ENCODE results near the gene ATM. TPM values are rescaled to one million over a fixed set of nuclear protein-coding genes. Genes with fewer than 3 reads are reported as not detected.

Gene ATM
- total and polyA plus RNA-seq, 2 donors (not counting 1 experiment from before 2014, with no cell fraction given): 111 to 446 TPM

- DNase-seq (peak; percentile 37), ATAC-seq (ENCODE audit: low read depth) (peak; percentile 93)
- Mint-ChIP-seq H3K9me3 (ENCODE audit: insufficient read depth) (no peaks in the 10 kb centered on the region), H3K4me3 (peak overlapping the region; percentile 13), H3K27ac (peak overlapping the region; percentile 76), H3K4me1 (peaks cover 10% of the 10 kb centered on the region), H3K27me3 (no peaks in the 10 kb centered on the region)
- intact Hi-C loops (cut with micrococcal nuclease): loop anchor here (1.0 to 10.0 kb wide), 2 partner anchors 66 to 125 kb away; partner anchors contain the start of gene ATM
- Histone ChIP-seq H3K4me1 (ENCODE audit: control insufficient read depth in 2 of 2, insufficient read depth in 2 of 2, low read length in 2 of 2) (peaks cover 6 to 8% of the 10 kb centered on the region in 2 donors), H3K27ac (ENCODE audit: low read length in 2 of 2) (peak overlapping the region in 1 of 2 donors; percentile 55), H2AFZ (ENCODE audit: insufficient read depth, low read depth, low read length, poor library complexity, severe bottlenecking) (no peak overlapping the region), H3K4me3 (ENCODE audit: control extremely low read depth in 1 of 5, extremely low read depth in 1 of 5, insufficient read depth in 1 of 5, low read depth in 2 of 5, low read length in 4 of 5) (no peak overlapping the region), H3K27me3 (replicated peaks in 1 of 4; ENCODE audit: control extremely low read depth in 1 of 4, control insufficient read depth in 3 of 4, insufficient read depth in 4 of 4, low read length in 3 of 4) (no peaks in the 10 kb centered on the region), H3K79me2 (ENCODE audit: control insufficient read depth, insufficient read depth, low read length) (peaks cover 5% of the 10 kb centered on the region), H4K20me1 (ENCODE audit: control insufficient read depth, insufficient read depth, low read length, poor library complexity, severe bottlenecking) (no peaks in the 10 kb centered on the region), H3K4me2 (replicated peaks; ENCODE audit: low read depth, low read length, poor library complexity, severe bottlenecking) (peak overlapping the region; percentile 45), H3K9me3 (ENCODE audit: control extremely low read depth in 1 of 3, control insufficient read depth in 2 of 3, insufficient read depth in 1 of 3, low read length in 2 of 3) (no peaks in the 10 kb centered on the region), H3K9ac (ENCODE audit: low read length) (no peak overlapping the region), H3K36me3 (replicated peaks in 1 of 2; ENCODE audit: control extremely low read depth in 1 of 2, control insufficient read depth in 1 of 2, extremely low read depth in 1 of 2, insufficient read depth in 2 of 2, low read length in 1 of 2) (peaks cover 12 to 76% of the 10 kb centered on the region in 2 experiments)
- CTCF ChIA-PET: interaction anchor here (1.2 kb wide), 1 partner anchor 67 kb away, joined by 6 read pairs; the partner anchor contains the start of genes ATM and NPAT
- TF ChIP-seq CTCF (IDR thresholded peaks at IDR 0.05) (no peak), EZH2 (IDR thresholded peaks at IDR 0.05; ENCODE audit: borderline replicate concordance, insufficient read depth, low read depth, low read length, poor library complexity, severe bottlenecking) (no peak)
- POLR2A ChIA-PET: interaction anchor here (1.0 kb wide), 1 partner anchor 67 kb away, joined by 4 read pairs; the partner anchor contains the start of genes ATM and NPAT
- WGBS (ENCODE audit: insufficient coverage): no CpG with 5 or more reads among the region's 6 CpGs
Measured at GRCh38 chr11:108289699-108290098, 66.8 kb downstream of the ATM start.

- CTCF ChIA-PET: interaction anchor here (0.6 kb wide), 1 partner anchor 67 kb away, joined by 3 read pairs; no protein-coding TSS in a partner anchor
- POLR2A ChIA-PET: interaction anchor here (0.7 kb wide), 1 partner anchor 62 kb away, joined by 3 read pairs; no protein-coding TSS in a partner anchor
Measured at GRCh38 chr11:108293229-108293628, 70.4 kb downstream of the ATM start.

More at GRCh38 chr11:108293229-108293628, 70.4 kb downstream of the ATM start:
- ATAC-seq (ENCODE audit: low read depth) (no peak), DNase-seq (no peak)
- H3K4me3 ChIP-seq (ENCODE audit: control extremely low read depth in 1 of 5, extremely low read depth in 1 of 5, insufficient read depth in 1 of 5, low read depth in 2 of 5, low read length in 4 of 5): no peak overlapping the region
- H3K27me3 ChIP-seq (replicated peaks in 1 of 4; ENCODE audit: control extremely low read depth in 1 of 4, control insufficient read depth in 3 of 4, insufficient read depth in 4 of 4, low read length in 3 of 4): no peaks in the 10 kb centered on the region
- Mint-ChIP-seq H3K9me3 (ENCODE audit: insufficient read depth) (no peaks in the 10 kb centered on the region), H3K4me1 (peaks cover 10% of the 10 kb centered on the region), H3K4me3 (no peak overlapping the region), H3K27ac (no peak overlapping the region), H3K27me3 (no peaks in the 10 kb centered on the region)
- peaks cover 0 to 1% (median 0%) of the 10 kb centered on the region in 3 donors for H3K9me3 ChIP-seq (ENCODE audit: control extremely low read depth in 1 of 3, control insufficient read depth in 2 of 3, insufficient read depth in 1 of 3, low read length in 2 of 3)
- no peak overlapping the region for H3K9ac ChIP-seq (ENCODE audit: low read length)
- H3K27ac ChIP-seq (ENCODE audit: low read length in 2 of 2): no peak overlapping the region
- H3K79me2 ChIP-seq (ENCODE audit: control insufficient read depth, insufficient read depth, low read length): peaks cover 5% of the 10 kb centered on the region
- peaks cover 6 to 8% of the 10 kb centered on the region in 2 donors for H3K4me1 ChIP-seq (ENCODE audit: control insufficient read depth in 2 of 2, insufficient read depth in 2 of 2, low read length in 2 of 2)
- no peaks in the 10 kb centered on the region for H4K20me1 ChIP-seq (ENCODE audit: control insufficient read depth, insufficient read depth, low read length, poor library complexity, severe bottlenecking)
- intact Hi-C loops (cut with micrococcal nuclease): loop anchor here (10.0 kb wide), 1 partner anchor 128 kb away; no protein-coding TSS in a partner anchor
- TF ChIP-seq EZH2 (IDR thresholded peaks at IDR 0.05; ENCODE audit: borderline replicate concordance, insufficient read depth, low read depth, low read length, poor library complexity, severe bottlenecking): no peak
- no peak overlapping the region for H3K4me2 ChIP-seq (replicated peaks; ENCODE audit: low read depth, low read length, poor library complexity, severe bottlenecking)
- H3K36me3 ChIP-seq (replicated peaks in 1 of 2; ENCODE audit: control extremely low read depth in 1 of 2, control insufficient read depth in 1 of 2, extremely low read depth in 1 of 2, insufficient read depth in 2 of 2, low read length in 1 of 2): peaks cover 16 to 76% of the 10 kb centered on the region in 2 experiments
- no peak overlapping the region for H2AFZ ChIP-seq (ENCODE audit: insufficient read depth, low read depth, low read length, poor library complexity, severe bottlenecking)
- WGBS (ENCODE audit: insufficient coverage): 100% methylated on average over 1 of the region's 3 CpGs
